ENCODE results near the gene EPS8L3. TPM values are rescaled to one million over a fixed set of nuclear protein-coding genes. Genes with fewer than 3 reads are reported as not detected.

The EPS8L3 gene
- polyA plus RNA-seq, 1 donor from 2014 or later, result not detected

DNA sequence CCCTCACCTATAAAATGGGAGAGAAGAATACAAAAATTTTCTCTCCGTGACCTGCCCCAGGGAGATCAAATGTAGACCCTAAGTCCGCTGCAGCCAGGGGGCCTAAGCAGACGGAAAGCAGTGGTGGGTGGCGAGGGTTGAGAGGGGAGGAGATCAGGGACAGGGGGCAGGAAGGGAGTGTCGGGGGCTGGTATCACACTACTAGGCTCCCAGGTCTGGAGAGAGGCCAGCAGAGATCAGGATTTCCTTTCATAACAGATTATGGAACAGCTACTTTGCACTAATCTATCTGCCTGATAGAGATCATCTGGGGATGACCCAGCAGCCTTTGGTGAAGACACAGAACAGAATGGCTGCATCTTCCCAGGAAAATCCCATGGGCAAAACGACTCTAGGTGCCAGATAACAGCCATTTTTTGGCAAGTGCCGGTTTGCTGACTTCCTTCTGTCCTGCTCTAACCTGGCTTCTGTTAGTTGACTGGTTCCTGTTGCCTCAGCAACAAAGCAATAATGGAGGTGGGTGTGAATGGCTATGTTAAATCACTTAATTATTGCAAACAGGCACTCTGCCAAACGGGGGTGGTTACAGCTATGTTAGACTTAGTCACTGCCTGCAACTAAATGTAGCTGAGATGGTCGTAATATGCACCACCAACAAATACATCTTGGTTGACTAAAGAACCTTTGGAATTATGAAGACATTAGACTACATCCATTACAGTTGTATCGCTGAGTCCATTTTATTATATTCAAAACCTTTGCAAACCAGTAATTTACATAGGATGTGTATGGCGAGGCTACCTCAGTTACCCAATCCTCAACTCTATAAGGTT is 30.0 kb upstream of the EPS8L3 start:
- no peaks in the 10 kb centered on the region for H3K9me3 ChIP-seq (ENCODE audit: low read length)
- H3K4me3 ChIP-seq (ENCODE audit: low read length), result no peak overlapping the region
- H3K4me2 ChIP-seq (ENCODE audit: low read length), result no peak overlapping the region
- no peak overlapping the region for H3K27ac ChIP-seq (ENCODE audit: low read length)
- no peaks in the 10 kb centered on the region for H3K79me2 ChIP-seq (replicated peaks; ENCODE audit: insufficient read depth, low read length)
- H3K27me3 ChIP-seq (ENCODE audit: insufficient read depth, low read depth, low read length), result no peaks in the 10 kb centered on the region
- no peak overlapping the region for H2AFZ ChIP-seq (ENCODE audit: low read depth, low read length)
- no peaks in the 10 kb centered on the region for H3F3A ChIP-seq (ENCODE audit: insufficient read depth, low read length, poor library complexity, severe bottlenecking)
- no peak overlapping the region for H3K9ac ChIP-seq (ENCODE audit: low read length)
- H3K36me3 ChIP-seq (ENCODE audit: insufficient read depth, low read length), result no peaks in the 10 kb centered on the region
- TF ChIP-seq EP300 (conservative IDR thresholded peaks at IDR 0.05; ENCODE audit: poor library complexity, severe bottlenecking) (no peak), POLR2AphosphoS5 (IDR thresholded peaks at IDR 0.05) (no peak), SMC3 (conservative IDR thresholded peaks at IDR 0.05; ENCODE audit: poor library complexity) (no peak)
- H4K20me1 ChIP-seq (ENCODE audit: insufficient read depth), result no peaks in the 10 kb centered on the region
- no peaks in the 10 kb centered on the region for H3K9me2 ChIP-seq (ENCODE audit: insufficient read depth, low read length)

DNA sequence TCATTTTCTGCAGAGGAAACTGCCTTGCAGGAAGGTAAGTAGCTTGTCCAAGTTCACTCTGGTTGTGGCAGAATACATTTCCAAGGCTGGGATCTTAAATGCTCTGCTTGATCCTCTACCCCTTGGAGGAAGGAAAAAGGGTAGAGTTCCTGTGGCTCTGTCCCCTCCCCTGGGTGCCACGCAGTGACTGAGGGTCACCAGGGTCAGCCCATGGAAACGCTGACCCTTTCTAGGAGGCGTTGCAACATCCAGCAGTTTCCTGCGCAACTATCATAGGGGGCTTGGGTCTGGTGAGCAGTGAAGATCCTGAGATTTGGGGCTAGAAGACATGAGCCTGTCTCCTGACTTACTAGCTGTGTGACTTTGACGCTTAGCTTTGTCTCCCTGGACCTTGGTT is 29.4 kb upstream of the EPS8L3 start:
- Histone ChIP-seq H3K9me3 (ENCODE audit: low read length) (no peaks in the 10 kb centered on the region), H3K27ac (ENCODE audit: low read length) (no peak overlapping the region), H3F3A (ENCODE audit: insufficient read depth, low read length, poor library complexity, severe bottlenecking) (no peaks in the 10 kb centered on the region), H4K20me1 (ENCODE audit: insufficient read depth) (no peaks in the 10 kb centered on the region), H3K4me2 (ENCODE audit: low read length) (no peak overlapping the region), H3K79me2 (replicated peaks; ENCODE audit: insufficient read depth, low read length) (no peaks in the 10 kb centered on the region), H3K9me2 (ENCODE audit: insufficient read depth, low read length) (no peaks in the 10 kb centered on the region), H2AFZ (ENCODE audit: low read depth, low read length) (no peak overlapping the region), H3K36me3 (ENCODE audit: insufficient read depth, low read length) (no peaks in the 10 kb centered on the region), H3K4me3 (ENCODE audit: low read length) (no peak overlapping the region), H3K27me3 (ENCODE audit: insufficient read depth, low read depth, low read length) (no peaks in the 10 kb centered on the region), H3K9ac (ENCODE audit: low read length) (no peak overlapping the region)
- no peak for TF ChIP-seq RAD21 (conservative IDR thresholded peaks at IDR 0.05)
- TF ChIP-seq EP300 (conservative IDR thresholded peaks at IDR 0.05; ENCODE audit: poor library complexity, severe bottlenecking), result no peak
- no peak for TF ChIP-seq SMC3 (conservative IDR thresholded peaks at IDR 0.05; ENCODE audit: poor library complexity)
- no peak for TF ChIP-seq TAF1 (IDR thresholded peaks at IDR 0.05; ENCODE audit: low read depth)
- no peak for TF ChIP-seq EZH2 (IDR thresholded peaks at IDR 0.05; ENCODE audit: borderline replicate concordance, insufficient read depth, low read length, poor library complexity, severe bottlenecking)
- TF ChIP-seq, protein P1, sequence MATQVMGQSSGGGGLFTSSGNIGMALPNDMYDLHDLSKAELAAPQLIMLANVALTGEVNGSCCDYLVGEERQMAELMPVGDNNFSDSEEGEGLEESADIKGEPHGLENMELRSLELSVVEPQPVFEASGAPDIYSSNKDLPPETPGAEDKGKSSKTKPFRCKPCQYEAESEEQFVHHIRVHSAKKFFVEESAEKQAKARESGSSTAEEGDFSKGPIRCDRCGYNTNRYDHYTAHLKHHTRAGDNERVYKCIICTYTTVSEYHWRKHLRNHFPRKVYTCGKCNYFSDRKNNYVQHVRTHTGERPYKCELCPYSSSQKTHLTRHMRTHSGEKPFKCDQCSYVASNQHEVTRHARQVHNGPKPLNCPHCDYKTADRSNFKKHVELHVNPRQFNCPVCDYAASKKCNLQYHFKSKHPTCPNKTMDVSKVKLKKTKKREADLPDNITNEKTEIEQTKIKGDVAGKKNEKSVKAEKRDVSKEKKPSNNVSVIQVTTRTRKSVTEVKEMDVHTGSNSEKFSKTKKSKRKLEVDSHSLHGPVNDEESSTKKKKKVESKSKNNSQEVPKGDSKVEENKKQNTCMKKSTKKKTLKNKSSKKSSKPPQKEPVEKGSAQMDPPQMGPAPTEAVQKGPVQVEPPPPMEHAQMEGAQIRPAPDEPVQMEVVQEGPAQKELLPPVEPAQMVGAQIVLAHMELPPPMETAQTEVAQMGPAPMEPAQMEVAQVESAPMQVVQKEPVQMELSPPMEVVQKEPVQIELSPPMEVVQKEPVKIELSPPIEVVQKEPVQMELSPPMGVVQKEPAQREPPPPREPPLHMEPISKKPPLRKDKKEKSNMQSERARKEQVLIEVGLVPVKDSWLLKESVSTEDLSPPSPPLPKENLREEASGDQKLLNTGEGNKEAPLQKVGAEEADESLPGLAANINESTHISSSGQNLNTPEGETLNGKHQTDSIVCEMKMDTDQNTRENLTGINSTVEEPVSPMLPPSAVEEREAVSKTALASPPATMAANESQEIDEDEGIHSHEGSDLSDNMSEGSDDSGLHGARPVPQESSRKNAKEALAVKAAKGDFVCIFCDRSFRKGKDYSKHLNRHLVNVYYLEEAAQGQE (IDR thresholded peaks at IDR 0.05; ENCODE audit: borderline replicate concordance), result no peak
- TF ChIP-seq POLR2AphosphoS5 (IDR thresholded peaks at IDR 0.05), result no peak
- TF ChIP-seq MXI1 (conservative IDR thresholded peaks at IDR 0.05; ENCODE audit: poor library complexity, severe bottlenecking), result no peak
- TF ChIP-seq, protein P2, sequence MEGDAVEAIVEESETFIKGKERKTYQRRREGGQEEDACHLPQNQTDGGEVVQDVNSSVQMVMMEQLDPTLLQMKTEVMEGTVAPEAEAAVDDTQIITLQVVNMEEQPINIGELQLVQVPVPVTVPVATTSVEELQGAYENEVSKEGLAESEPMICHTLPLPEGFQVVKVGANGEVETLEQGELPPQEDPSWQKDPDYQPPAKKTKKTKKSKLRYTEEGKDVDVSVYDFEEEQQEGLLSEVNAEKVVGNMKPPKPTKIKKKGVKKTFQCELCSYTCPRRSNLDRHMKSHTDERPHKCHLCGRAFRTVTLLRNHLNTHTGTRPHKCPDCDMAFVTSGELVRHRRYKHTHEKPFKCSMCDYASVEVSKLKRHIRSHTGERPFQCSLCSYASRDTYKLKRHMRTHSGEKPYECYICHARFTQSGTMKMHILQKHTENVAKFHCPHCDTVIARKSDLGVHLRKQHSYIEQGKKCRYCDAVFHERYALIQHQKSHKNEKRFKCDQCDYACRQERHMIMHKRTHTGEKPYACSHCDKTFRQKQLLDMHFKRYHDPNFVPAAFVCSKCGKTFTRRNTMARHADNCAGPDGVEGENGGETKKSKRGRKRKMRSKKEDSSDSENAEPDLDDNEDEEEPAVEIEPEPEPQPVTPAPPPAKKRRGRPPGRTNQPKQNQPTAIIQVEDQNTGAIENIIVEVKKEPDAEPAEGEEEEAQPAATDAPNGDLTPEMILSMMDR (IDR thresholded peaks at IDR 0.05; ENCODE audit: poor library complexity, severe bottlenecking), result no peak

Data from neural cell (in vitro differentiated cells).